Breast epithelium (tissue), 4 donors: ENCODE measurements around the gene UBL3. TPM values are rescaled to one million over a fixed set of nuclear protein-coding genes. Genes with fewer than 3 reads are reported as not detected.

Experiments used
- DNase-seq, 2 donors: peaks; one replicate each; pipeline ENCODE4 v3.0.0-alpha.2; 2019; ENCODE audit warnings: low spot score in 2 of 2
- H3K27ac ChIP-seq, 2 donors: fragments of 200-600 bp; sonication (generic) in 1 of 2; one replicate each; pipeline ENCODE4 v1.5.1; 2016 to 2019; ENCODE audit warnings: mild to moderate bottlenecking in 1 of 2
- H3K27me3 ChIP-seq, 2 donors: fragments of 200-600 bp; sonication (generic) in 1 of 2; one replicate each; pipeline versions ENCODE4 v1.5.1 to v1.6.0; 2017 to 2019; ENCODE audit warnings: control low read depth in 1 of 2, mild to moderate bottlenecking in 1 of 2
- H3K36me3 ChIP-seq: fragments of 200-600 bp; one replicate; pipeline ENCODE4 v1.5.1; 2019
- H3K4me1 ChIP-seq, 2 donors: fragments of 200-600 bp; sonication (generic); one replicate each; pipeline ENCODE4 v1.5.1; 2016 to 2019; ENCODE audit warnings: control low read depth in 1 of 2
- H3K4me3 ChIP-seq, 3 donors: fragments of 200-600 bp; sonication (generic); 1 replicate in 2 of 3; 2 replicates in 1 of 3; pipeline ENCODE4 v1.5.1; 2016 to 2019; ENCODE audit warnings: mild to moderate bottlenecking in 3 of 3, moderate library complexity in 2 of 3
- H3K9me3 ChIP-seq, 2 donors: fragments of 200-600 bp; sonication (generic) in 1 of 2; one replicate each; pipeline ENCODE4 v1.5.1; 2016 to 2019; ENCODE audit warnings: control low read depth in 1 of 2
- CTCF ChIP-seq, 3 donors: fragments of 450-650 bp; IDR thresholded peaks; one replicate each; pipeline ENCODE4 v1.5.1; 2016 to 2017; ENCODE audit warnings: antibody characterized with exemption in 3 of 3, mild to moderate bottlenecking in 3 of 3, moderate library complexity in 3 of 3
- POLR2A ChIP-seq: fragments of 450-650 bp; IDR thresholded peaks from one replicate; pipeline ENCODE4 v1.6.1; 2016; ENCODE audit warnings: antibody characterized with exemption, mild to moderate bottlenecking, moderate library complexity
- POLR2AphosphoS5 ChIP-seq, 3 donors: sonication (generic); formaldehyde crosslinking; IDR thresholded peaks; one replicate each; pipeline ENCODE4 v1.6.1; 2017; ENCODE audit warnings: antibody characterized with exemption in 3 of 3
- intact Hi-C: fragments of 100-400 bp; cut with DNase I; formaldehyde crosslinking; loops from one replicate; pipeline ENCODE4 v1.15.1; 2023; ENCODE audit warnings: low total_unique reads
- total RNA-seq, 3 donors: library from RNA; depleted of rRNA; stranded (reverse); fragments of >200 nt; gene quantifications; one replicate each; pipeline ENCODE4 v1.1.0, GENCODE V29; 2016

Gene UBL3
- total RNA-seq, 3 donors from 2014 or later = 32.4 to 60.7 (median 36.6) TPM

- DNase-seq = no peak
- TF ChIP-seq CTCF (IDR thresholded peaks at IDR 0.05) (no peak), POLR2A (no peak)
- no peaks in the 10 kb centered on the region for H3K4me1 ChIP-seq
- H3K36me3 ChIP-seq = no peaks in the 10 kb centered on the region
- H3K27me3 ChIP-seq = no peaks in the 10 kb centered on the region
- no peak overlapping the region for H3K27ac ChIP-seq
- no peak overlapping the region for H3K4me3 ChIP-seq
- no peaks in the 10 kb centered on the region for H3K9me3 ChIP-seq
- intact Hi-C loops = no loop called here
Observed at GRCh38 chr13:29763436-29764180, 86.8 kb downstream of the UBL3 start.

GRCh38 chr13:29761815-29762214, 88.6 kb downstream of the UBL3 start:
- Histone ChIP-seq H3K4me1 (no peaks in the 10 kb centered on the region), H3K36me3 (no peaks in the 10 kb centered on the region), H3K27me3 (no peaks in the 10 kb centered on the region), H3K27ac (no peak overlapping the region), H3K9me3 (no peaks in the 10 kb centered on the region), H3K4me3 (no peak overlapping the region)
- TF ChIP-seq CTCF (IDR thresholded peaks at IDR 0.05) = no peak
- TF ChIP-seq POLR2AphosphoS5 (IDR thresholded peaks at IDR 0.05) = no peak
- TF ChIP-seq POLR2A = no peak
- DNase-seq = no peak
- intact Hi-C loops = no loop called here

- no peak for DNase-seq
- H3K4me3 ChIP-seq = no peak overlapping the region
Observed at GRCh38 chr13:29761160-29761559, 89.3 kb downstream of the UBL3 start.

GRCh38 chr13:29760544-29760943, 89.9 kb downstream of the UBL3 start:
- Histone ChIP-seq H3K4me1 (no peaks in the 10 kb centered on the region), H3K27ac (no peak overlapping the region), H3K36me3 (no peaks in the 10 kb centered on the region), H3K9me3 (no peaks in the 10 kb centered on the region), H3K27me3 (no peaks in the 10 kb centered on the region), H3K4me3 (no peak overlapping the region)
- intact Hi-C loops = no loop called here
- no peak for DNase-seq
- TF ChIP-seq POLR2A (no peak), POLR2AphosphoS5 (IDR thresholded peaks at IDR 0.05) (no peak), CTCF (IDR thresholded peaks at IDR 0.05) (no peak)

More at GRCh38 chr13:29761160-29761559, 89.3 kb downstream of the UBL3 start:
- no peak for TF ChIP-seq POLR2A
- no peak for TF ChIP-seq CTCF (IDR thresholded peaks at IDR 0.05)
- TF ChIP-seq POLR2AphosphoS5 (IDR thresholded peaks at IDR 0.05) = no peak
- Histone ChIP-seq H3K4me1 (no peaks in the 10 kb centered on the region), H3K36me3 (no peaks in the 10 kb centered on the region), H3K27ac (no peak overlapping the region), H3K27me3 (no peaks in the 10 kb centered on the region), H3K9me3 (no peaks in the 10 kb centered on the region)
- intact Hi-C loops = no loop called here

- TF ChIP-seq POLR2AphosphoS5 (IDR thresholded peaks at IDR 0.05) (no peak), POLR2A (no peak), CTCF (IDR thresholded peaks at IDR 0.05) (no peak)
- intact Hi-C loops = no loop called here
Observed at GRCh38 chr13:29758531-29759114, 91.8 kb downstream of the UBL3 start.

More at GRCh38 chr13:29758531-29759114, 91.8 kb downstream of the UBL3 start:
- H3K27ac ChIP-seq = no peak overlapping the region
- H3K27me3 ChIP-seq = no peaks in the 10 kb centered on the region
- H3K9me3 ChIP-seq = no peaks in the 10 kb centered on the region
- DNase-seq = no peak
- H3K4me3 ChIP-seq = no peak overlapping the region
- no peaks in the 10 kb centered on the region for H3K4me1 ChIP-seq
- no peaks in the 10 kb centered on the region for H3K36me3 ChIP-seq
